NCI-H2029 treated with DMSO at 0.1 percent for 48 hours (cell line): Measurements from ENCODE around the gene UGGT1.
A peak's percentile ranks its signal among the peaks of the same experiment; 100 is the strongest.

Experiments used
- DNase-seq: peaks from one replicate; lab custom pipeline; 2025; lab: John Stamatoyannopoulos, UW

The UGGT1 gene, protein sequence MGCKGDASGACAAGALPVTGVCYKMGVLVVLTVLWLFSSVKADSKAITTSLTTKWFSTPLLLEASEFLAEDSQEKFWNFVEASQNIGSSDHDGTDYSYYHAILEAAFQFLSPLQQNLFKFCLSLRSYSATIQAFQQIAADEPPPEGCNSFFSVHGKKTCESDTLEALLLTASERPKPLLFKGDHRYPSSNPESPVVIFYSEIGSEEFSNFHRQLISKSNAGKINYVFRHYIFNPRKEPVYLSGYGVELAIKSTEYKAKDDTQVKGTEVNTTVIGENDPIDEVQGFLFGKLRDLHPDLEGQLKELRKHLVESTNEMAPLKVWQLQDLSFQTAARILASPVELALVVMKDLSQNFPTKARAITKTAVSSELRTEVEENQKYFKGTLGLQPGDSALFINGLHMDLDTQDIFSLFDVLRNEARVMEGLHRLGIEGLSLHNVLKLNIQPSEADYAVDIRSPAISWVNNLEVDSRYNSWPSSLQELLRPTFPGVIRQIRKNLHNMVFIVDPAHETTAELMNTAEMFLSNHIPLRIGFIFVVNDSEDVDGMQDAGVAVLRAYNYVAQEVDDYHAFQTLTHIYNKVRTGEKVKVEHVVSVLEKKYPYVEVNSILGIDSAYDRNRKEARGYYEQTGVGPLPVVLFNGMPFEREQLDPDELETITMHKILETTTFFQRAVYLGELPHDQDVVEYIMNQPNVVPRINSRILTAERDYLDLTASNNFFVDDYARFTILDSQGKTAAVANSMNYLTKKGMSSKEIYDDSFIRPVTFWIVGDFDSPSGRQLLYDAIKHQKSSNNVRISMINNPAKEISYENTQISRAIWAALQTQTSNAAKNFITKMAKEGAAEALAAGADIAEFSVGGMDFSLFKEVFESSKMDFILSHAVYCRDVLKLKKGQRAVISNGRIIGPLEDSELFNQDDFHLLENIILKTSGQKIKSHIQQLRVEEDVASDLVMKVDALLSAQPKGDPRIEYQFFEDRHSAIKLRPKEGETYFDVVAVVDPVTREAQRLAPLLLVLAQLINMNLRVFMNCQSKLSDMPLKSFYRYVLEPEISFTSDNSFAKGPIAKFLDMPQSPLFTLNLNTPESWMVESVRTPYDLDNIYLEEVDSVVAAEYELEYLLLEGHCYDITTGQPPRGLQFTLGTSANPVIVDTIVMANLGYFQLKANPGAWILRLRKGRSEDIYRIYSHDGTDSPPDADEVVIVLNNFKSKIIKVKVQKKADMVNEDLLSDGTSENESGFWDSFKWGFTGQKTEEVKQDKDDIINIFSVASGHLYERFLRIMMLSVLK (N-terminal part only)

DNA sequence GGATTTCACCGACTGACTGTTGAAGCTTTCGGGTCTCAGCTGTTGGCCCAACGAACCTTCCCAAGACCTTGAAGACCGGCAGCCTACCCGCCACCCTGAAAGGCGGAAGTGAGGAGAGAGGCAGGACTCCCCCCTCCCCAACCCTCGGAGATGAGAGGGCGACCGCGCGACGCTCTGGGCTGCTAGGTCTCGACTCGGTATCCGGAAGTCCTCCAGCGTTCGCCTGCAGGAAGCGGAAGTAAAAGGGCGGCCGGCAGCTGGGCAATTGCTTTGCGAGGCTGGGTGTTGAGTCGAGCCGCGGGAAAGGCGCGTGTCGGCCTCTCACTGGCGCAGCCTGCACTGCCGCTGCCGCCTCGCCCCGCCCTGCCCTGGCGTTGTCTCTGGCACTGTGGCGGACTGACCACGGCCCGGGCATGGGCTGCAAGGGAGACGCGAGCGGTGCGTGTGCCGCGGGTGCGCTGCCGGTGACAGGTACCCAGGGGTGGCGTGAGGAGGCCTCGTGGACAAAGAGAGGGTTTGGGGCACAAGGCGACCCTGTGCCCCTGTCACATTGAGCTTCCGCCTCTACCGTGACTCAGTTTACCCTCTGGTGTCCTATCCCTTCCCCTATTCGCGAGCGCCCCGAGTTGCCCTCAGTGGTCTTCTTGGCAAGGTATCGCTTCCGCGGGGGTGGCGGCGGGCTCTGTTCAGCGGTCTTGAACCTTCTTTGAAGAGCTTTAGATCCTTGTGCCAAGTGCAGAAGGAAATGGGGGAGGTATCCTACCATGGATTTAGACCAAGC is at the start of gene UGGT1:
TSS of gene UGGT1 (plus strand) at position 256 of the 781 bp plus-strand sequence. CDS start at position 414, 158 bp downstream.
- peak; percentile 86 for DNase-seq

DNA sequence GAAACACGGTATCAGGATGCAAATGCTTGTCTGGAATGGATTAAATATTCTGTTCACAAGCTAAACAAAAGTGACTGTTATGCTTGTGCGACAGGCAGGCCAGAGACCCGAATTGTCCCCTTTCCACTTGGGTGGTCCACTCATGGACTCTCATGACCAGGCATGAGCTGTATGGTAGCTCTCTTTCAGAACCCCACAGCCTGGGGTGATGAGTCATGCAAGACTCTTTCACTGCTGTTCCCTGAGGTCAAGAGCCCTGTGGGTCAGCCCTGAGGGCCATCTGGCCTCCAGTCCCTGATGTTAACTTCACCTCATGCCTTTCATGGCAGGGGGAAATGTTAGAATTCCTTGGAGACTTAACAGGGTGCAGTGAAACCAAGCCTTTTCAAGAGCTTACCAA is 49.4 kb upstream of the UGGT1 start:
- DNase-seq = no peak

DNA sequence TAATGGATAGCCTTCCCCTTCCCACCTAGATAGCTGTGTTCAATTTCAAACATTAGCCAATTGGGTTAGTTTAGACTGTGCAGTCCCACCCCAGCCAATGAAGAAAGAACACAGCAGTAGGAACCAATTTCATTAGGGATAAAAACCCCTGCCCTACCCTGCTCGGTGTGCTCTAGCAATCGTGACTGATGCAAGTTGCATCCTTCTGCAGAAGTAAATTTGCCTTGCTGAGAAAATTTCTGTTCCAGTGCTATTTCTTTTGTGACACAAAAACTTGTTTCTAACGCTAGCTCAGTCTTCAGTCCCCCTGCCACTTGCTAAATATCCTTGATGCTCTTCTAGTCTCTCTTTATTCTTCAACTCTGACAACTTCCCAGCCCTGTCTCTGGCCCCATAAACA is 48.0 kb upstream of the UGGT1 start:
- DNase-seq = no peak

DNA sequence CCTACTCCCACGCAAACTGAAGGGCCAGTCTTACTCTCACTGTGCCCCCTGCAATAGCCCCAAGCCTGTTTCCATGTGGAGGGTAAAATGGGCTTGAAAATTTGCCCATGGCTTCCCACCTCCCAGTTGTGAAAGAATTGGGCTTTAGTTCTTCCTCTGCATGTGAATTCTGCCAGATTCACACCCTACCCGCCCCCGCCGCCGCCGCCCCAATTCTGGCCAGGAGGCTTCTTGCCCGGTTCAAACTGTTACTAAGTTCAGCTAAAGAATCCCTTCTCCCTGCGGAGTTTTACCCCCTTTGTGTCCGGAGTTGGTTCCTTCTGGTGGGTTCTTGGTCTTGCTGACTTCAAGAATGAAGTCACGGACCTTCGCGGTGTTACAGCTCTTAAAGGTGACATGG is 37.7 kb upstream of the UGGT1 start:
- DNase-seq = no peak

DNA sequence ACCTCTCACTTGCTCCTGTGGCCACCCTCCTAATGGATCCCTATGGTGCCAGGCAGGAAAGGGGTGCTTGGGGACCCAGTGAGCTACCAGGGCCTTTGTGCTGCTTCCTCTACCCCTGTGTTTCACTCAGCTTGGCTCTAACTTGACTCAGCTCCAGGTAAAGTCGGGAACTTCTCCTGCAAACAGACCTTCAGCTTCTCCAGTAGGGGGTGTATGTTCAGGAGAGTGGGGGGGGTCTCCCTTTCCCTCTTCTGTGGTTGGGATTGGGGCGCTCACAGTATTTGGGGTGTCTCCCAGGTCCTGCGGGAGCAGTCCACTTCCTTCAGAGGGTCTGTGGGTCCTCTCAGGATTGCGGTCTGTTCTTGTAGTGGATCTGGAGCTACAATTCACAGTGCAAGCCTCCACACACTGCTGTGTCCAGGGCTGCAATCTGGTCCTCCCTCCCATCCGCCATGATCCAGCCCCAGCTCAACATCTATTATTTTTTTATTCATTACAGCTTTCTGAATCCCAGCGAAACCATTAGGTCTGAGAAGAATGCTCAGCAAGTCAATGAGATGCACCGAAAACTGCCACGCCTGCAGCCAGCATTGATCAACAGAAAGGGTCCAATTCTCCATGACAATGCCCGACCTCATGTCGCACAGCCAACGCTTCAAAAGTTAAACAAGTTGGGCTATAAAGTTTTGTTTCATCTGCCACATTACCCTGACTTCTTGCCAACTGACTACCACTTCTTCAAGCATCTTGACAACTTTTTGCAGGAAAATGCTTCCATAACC is 36.7 kb upstream of the UGGT1 start:
- no peak for DNase-seq

DNA sequence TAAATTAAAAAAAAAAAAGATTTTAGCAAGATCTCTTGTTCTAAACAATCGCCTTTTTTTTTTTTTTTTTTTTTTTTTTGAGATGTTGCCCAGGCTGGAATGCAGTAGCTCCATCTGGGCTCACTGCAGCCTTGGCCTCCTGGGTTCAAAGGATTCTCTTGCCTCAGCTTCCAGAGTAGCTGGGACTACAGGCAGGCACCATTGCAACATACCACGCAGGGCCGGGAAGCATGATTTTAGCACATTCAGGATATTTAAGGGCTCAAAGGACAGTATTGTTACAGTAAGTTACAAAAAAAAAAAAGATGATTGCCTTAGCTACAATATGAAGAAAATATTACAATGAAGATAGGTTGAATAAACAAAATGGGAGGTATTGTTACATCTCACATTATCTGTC is 33.7 kb upstream of the UGGT1 start:
- no peak for DNase-seq

DNA sequence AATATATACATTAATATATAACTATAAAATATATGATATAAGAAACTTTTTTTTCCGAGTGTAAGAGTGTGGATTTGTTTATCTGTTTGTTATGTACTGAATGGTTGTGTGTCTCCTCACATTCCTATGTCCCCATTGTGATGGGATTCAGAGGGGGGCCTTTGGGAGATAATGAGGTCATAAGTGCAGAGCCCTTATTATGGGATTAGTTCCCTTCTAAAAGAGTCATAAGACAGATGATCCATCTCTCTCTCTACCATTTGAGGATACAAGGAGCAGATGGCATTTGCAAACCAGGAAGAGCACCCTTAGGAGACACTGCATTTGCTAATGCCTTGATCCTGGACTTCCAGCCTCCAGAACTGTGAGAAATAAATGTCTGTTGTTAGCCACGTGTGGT is 32.9 kb upstream of the UGGT1 start:
- no peak for DNase-seq

DNA sequence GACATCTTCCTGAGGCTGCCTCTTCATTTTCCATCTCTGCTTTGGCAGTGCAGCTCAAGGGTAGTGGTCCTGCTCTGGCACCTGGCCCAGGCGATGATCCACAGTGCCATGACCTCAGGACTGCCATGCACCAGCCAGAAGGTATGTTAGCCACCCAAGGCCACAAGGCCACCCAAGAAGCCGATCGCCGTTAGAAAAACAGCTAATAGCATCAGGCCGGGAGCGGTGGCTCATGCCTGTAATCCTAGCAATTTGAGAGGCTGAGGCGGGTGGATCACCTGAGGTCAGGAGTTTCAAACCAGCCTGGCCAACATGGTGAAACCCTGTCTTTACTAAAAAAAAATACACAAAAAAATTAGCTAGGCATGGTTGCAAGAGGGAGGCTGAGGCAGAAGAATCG is 28.4 kb upstream of the UGGT1 start:
- DNase-seq = no peak

DNA sequence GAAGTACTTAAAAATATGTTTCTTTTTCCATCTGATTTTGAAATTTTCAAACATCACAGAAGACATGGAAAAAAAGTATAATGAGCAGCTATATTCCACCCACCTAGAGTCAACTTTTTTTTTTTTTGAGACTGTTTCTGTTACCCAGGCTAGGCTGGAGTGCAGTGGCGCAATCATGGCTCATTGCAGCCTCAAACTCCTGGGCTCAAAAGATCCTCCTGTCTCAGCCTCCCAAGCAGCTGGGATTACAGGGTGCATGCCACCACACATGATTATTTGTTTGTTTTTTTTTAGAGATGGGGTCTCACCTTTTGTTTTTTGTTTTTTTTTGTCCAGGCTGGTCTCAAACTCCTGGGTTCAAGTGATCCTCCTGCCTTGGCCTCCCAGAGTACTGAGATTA is 26.6 kb upstream of the UGGT1 start:
- no peak for DNase-seq

DNA sequence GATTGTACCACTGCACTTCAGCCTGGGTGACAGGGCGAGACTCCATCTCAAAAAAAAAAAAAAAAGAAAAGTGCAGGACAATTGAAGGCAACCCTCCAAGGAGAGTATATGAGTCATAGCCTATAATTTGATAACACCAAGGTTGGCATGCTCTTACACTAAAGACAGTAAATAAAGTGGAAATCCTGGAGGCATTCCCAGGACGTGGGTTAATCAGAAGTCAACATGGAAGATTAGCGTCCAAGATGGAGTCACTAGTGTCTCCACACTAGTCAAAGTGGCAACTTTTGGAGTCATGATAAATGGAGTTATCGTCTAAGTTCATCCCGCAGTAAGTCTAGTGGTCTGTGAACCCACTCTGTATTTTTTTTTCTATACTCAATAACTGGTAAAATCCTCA is 21.2 kb upstream of the UGGT1 start:
- DNase-seq = no peak

DNA sequence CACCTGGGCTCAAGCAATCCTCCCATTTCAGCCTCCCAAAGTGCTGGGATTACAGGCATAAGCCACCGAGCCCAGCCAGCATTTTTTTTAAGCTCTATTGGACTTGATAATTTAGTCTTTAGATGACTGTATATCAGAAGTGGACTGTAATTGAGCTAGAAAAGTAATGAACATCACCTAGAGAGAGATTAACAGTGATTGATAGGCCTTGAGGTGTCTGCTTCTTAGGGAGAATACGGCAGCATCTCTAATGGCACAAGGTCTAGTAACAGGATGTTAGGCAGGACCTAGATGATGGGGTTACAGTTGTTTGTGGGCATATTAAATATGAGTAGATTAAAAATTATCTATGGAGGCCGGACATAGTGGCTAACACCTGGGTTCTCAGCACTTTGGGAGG is 17.7 kb upstream of the UGGT1 start:
- no peak for DNase-seq

DNA sequence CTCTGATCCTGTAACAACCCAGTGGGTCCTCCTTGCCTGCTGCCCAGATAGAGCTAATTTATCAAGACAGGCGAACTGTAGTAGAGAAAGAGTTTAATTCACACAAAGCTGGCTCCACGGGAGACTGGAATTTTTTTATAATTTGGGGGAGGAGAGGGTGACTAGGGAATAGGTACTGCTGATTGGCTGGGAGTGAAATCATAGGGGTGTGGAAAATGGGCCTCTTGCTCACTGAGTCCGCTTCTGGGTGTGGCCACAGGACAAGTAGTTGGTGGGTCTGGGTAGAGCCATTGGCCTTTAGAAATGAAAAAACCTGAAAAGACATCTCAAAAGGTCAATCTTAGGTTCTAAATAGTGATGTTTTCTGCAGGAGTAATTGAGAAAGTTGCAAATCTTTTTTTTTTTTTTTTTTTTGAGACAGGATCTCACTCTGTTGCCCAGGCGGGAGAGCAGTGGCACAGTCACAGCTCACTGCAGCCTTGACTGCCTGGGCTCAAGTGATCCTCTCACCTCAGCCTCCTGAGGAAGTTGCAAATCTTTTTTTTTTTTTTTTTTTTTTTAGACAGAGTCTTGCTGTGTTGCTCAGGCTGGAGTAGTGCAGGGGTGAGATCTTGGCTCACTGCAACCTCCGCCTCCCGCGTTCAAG is 14.4 kb upstream of the UGGT1 start:
- DNase-seq = no peak

DNA sequence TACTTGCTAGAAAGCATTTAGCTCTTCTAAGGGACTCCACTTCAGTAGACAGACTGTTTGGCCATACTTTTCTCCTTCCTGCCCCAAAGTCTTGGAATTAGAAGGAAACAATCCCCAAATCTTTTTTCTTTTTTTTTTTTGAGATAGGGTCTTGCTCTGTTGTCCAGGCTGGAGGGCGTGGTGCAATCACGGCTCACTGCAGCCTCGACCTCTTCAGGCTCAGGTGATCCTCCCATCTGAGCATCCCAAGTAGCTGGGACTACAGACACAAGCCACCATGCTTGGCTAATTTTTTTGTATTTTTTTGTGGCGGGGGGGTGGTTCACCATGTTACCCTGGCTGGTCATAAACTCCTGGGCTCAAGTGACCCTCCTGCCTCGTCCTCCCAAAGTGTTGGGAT is 6.2 kb upstream of the UGGT1 start:
- no peak for DNase-seq

DNA sequence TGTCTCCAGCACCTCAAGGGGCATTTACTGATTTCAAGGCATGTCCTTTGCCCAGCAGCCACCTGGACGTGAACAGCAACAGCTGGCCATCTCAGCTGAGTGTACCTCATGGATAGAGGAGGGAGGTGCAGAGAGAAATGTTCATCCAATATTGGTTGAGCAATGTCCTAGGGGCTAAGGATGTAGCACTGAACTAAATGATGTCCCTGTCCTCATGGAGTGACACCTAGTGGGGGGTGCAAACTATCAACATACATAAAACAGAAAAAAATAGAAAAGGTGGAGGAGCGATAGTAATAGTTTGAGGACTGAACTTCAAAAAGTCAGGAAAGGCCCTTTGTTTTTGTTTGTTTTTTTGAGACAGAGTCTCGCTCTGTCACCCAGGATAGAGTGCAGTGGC is 4.8 kb upstream of the UGGT1 start:
- DNase-seq = no peak

DNA sequence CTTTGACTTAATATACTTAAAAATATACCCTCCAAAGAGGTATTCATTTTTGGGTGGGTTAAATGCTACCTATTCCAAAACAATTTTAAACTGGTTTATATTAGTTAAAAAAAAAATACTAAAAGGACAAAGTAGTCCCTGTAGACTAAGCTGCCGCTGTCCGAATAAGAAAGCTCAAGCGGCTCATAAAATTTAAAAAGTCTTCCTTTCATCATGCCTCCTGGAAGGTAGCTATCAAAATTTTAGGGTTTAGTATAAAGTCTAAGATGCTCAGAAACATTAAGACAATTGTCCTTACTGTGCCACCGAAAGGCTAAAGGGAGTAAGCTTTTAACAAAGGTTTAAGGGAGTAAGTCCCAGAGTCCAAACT is 440 bp upstream of the UGGT1 start:
- no peak for DNase-seq

DNA sequence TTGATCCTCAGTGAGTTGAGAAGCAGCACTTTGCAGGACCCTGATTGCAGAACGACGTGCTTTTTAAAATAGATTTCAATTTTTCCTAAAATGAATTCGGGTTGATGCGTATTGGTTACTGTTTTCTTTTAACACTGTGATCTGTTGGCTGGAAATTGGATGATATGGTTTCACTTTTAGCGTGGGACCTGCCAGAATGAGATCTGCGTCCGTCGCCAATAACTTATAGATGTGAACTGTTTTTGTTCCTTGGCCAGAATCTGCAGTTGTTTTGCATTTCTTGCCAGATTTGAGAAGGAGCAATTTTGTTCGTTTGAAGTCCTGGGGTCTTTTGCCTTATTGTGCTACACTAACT is 703 bp downstream of the UGGT1 start:
- DNase-seq = no peak

DNA sequence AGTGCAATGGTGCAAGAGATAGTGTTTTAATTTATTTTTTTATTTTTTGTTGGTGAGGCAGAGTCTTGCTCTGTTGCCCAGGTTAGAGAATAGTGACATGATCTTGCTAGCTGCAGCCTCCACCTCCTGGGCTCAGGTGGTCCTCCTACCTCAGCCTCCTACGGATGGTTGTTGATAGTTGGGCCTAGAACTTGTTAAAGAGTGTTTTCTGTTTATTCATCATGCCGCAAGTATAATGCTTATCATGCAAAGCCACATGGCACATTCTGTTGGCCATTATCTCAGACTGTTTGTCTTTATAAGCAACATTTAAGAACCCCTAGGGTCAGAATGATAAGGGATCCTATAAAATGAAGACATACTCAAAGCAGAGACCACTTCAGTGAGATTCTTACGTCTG is 1.7 kb downstream of the UGGT1 start:
- no peak for DNase-seq

DNA sequence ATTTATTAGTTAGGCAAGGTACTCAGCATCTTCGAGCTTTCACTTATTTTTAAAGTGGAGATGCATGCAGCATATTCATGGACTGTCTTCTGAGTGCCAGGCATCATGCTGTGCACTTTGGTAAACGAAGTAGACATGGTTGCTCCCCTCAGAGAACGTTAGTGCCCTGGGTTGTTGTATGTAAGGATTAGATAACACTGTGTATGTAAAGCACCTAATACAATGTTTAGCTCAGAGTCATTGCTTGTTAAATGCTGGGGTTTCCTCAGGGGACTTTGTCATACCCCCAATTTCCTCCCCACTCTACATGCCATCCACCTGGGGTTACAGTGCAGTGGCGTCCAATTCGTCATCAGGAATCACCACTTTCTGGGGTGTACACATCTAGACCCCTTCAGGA is 2.8 kb downstream of the UGGT1 start:
- DNase-seq = no peak

DNA sequence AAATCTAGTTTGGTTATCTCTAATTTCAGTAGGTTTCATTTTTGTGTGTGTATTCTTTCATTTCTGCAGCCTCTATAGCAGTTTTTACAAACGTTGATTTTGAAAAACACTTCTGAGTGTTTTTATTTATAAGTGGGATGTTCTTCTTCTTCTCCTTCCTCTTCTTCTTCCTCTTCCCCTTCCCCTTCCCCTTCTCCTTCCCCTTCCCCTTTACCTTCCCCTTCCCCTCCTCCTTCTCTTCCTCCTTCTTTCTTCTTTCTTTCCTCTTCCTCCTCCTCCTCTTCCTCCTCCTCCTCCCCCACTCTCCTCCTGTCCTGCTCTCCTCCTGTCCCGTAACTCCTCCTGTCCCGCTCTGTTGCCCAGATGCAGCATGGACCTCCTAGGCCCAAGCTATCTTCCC is 4.2 kb downstream of the UGGT1 start:
- no peak for DNase-seq

DNA sequence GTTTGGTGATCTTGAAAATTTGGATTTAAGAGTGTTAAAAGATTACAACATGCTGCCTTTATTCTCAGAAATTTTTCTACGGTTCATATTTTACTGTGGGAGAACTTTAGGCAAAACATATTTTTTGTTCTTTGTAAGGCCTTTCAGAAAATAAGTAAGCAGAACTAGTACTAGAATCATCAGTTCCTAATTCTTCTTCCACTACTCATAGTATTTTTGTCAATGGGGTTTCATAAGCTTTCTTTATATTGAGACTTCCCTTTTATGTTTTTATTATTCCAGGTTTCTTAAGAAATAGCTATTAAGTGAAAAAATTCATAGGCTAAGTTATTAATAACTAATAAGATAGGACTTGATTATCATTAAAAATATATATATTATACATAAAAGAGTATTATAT is 12.4 kb downstream of the UGGT1 start:
- DNase-seq = no peak

DNA sequence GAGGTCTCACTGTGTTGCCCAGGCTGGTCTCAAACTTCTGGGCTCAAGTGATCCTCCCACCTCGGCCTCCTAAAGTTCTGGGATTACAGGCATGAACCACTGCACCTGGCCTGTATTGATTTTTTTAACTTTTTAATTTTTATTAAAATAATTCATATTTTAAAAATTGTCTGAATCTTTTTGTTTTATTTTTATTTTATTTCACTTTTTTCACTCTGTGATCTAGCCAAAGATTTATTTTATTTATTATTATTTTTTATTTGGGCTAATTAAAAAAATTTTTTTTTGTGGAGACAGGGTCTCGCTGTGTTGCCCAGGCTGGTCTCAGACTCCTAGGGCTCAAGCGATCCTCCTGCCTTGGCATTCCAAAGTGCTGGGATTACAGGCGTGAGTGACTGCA is 14.1 kb downstream of the UGGT1 start:
- DNase-seq = no peak
